Stimulated activated naive B cell treated with anti-CD40 and anti-IgM and Interleukin-4, amounts not matched to agents 10 μg/mL and 1 μg/mL and 100 μg/mL, for 72 hours (primary cell): ENCODE data around the gene RSPRY1.

ENCODE experiments used
- ATAC-seq, 2 donors: fragments of 150-1000 bp; cut with Tn5 transposase; replicated peaks; 2 replicates each; pipeline ENCODE4 v1.10.0; 2021; ENCODE audit warnings: moderate library complexity in 1 of 2
- DNase-seq: peaks from one replicate; pipeline ENCODE4 v3.0.0; 2021
- H3K27ac Mint-ChIP-seq: one replicate; pipeline ENCODE4 v1.8.0; 2022; ENCODE audit warnings: mild to moderate bottlenecking, mixed read lengths
- H3K27me3 Mint-ChIP-seq, 2 donors: one replicate each; pipeline ENCODE4 v1.8.0; 2022; ENCODE audit warnings: mixed read lengths in 2 of 2
- H3K36me3 Mint-ChIP-seq, 2 donors: one replicate each; pipeline ENCODE4 v1.8.0; 2022; ENCODE audit warnings: mixed read lengths in 2 of 2, mild to moderate bottlenecking in 1 of 2
- H3K4me1 Mint-ChIP-seq, 2 donors: one replicate each; pipeline ENCODE4 v1.8.0; 2022; ENCODE audit warnings: mixed read lengths in 2 of 2, mild to moderate bottlenecking in 1 of 2
- H3K4me3 Mint-ChIP-seq, 2 donors: one replicate each; pipeline ENCODE4 v1.8.0; 2022; ENCODE audit warnings: mild to moderate bottlenecking in 2 of 2, mixed read lengths in 2 of 2, moderate library complexity in 1 of 2
- H3K9me3 Mint-ChIP-seq, 2 donors: one replicate each; pipeline ENCODE4 v1.8.0; 2022; ENCODE audit warnings: mixed read lengths in 2 of 2, mild to moderate bottlenecking in 1 of 2

Gene RSPRY1

GRCh38 chr16:57202095-57202886 lies 16.2 kb downstream of the RSPRY1 start:
- no peaks in the 10 kb centered on the region for H3K27me3 Mint-ChIP-seq
- no peak overlapping the region for H3K27ac Mint-ChIP-seq
- ATAC-seq, result no peak
- DNase-seq, result no peak
- no peaks in the 10 kb centered on the region for H3K9me3 Mint-ChIP-seq
- H3K36me3 Mint-ChIP-seq, result peaks cover 7 to 26% of the 10 kb centered on the region in 2 donors
- H3K4me3 Mint-ChIP-seq, result no peak overlapping the region
- peaks cover 9 to 16% of the 10 kb centered on the region in 2 donors for H3K4me1 Mint-ChIP-seq

GRCh38 chr16:57203451-57203850 lies 17.3 kb downstream of the RSPRY1 start:
- no peak overlapping the region for H3K4me3 Mint-ChIP-seq

GRCh38 chr16:57204675-57205074 lies 18.5 kb downstream of the RSPRY1 start:
- no peaks in the 10 kb centered on the region for H3K9me3 Mint-ChIP-seq
- DNase-seq, result no peak
- peaks cover 17 to 27% of the 10 kb centered on the region in 2 donors for H3K36me3 Mint-ChIP-seq
- peaks cover 4 to 7% of the 10 kb centered on the region in 2 donors for H3K4me1 Mint-ChIP-seq
- no peak for ATAC-seq
- H3K27me3 Mint-ChIP-seq, result no peaks in the 10 kb centered on the region
- H3K27ac Mint-ChIP-seq, result peak overlapping the region; percentile 9
- H3K4me3 Mint-ChIP-seq, result no peak overlapping the region

More at GRCh38 chr16:57203451-57203850, 17.3 kb downstream of the RSPRY1 start:
- no peak for DNase-seq
- ATAC-seq, result no peak
- H3K4me1 Mint-ChIP-seq, result peaks cover 9 to 14% of the 10 kb centered on the region in 2 donors
- peaks cover 13 to 30% of the 10 kb centered on the region in 2 donors for H3K36me3 Mint-ChIP-seq
- H3K27ac Mint-ChIP-seq, result no peak overlapping the region
- H3K9me3 Mint-ChIP-seq, result no peaks in the 10 kb centered on the region
- no peaks in the 10 kb centered on the region for H3K27me3 Mint-ChIP-seq

- Mint-ChIP-seq H3K36me3 (peaks cover 27 to 44% of the 10 kb centered on the region in 2 donors), H3K4me3 (no peak overlapping the region), H3K4me1 (peaks cover 0 to 1% of the 10 kb centered on the region in 2 donors), H3K27ac (no peak overlapping the region), H3K9me3 (no peaks in the 10 kb centered on the region), H3K27me3 (no peaks in the 10 kb centered on the region)
- ATAC-seq, result no peak
- no peak for DNase-seq
Observed at GRCh38 chr16:57208926-57209325, 22.8 kb downstream of the RSPRY1 start.

- DNase-seq (no peak), ATAC-seq (no peak)
- Mint-ChIP-seq H3K27ac (no peak overlapping the region), H3K9me3 (peaks cover 0 to under 1% of the 10 kb centered on the region in 2 donors), H3K4me3 (no peak overlapping the region), H3K27me3 (no peaks in the 10 kb centered on the region), H3K36me3 (peaks cover 32 to 49% of the 10 kb centered on the region in 2 donors), H3K4me1 (peaks cover 0 to 1% of the 10 kb centered on the region in 2 donors)
Observed at GRCh38 chr16:57209780-57210179, 23.7 kb downstream of the RSPRY1 start.

- Mint-ChIP-seq H3K36me3 (peaks cover 53 to 71% of the 10 kb centered on the region in 2 donors), H3K4me3 (no peak overlapping the region), H3K27ac (no peak overlapping the region), H3K9me3 (peaks cover 12 to 16% of the 10 kb centered on the region in 2 donors), H3K27me3 (no peaks in the 10 kb centered on the region), H3K4me1 (peaks cover 0 to 1% of the 10 kb centered on the region in 2 donors)
- no peak for DNase-seq
- ATAC-seq, result no peak
Observed at GRCh38 chr16:57213462-57213861, 27.3 kb downstream of the RSPRY1 start.

GRCh38 chr16:57216968-57217367 lies 30.8 kb downstream of the RSPRY1 start:
- DNase-seq, result no peak
- ATAC-seq, result no peak
- Mint-ChIP-seq H3K36me3 (peaks cover 65 to 86% of the 10 kb centered on the region in 2 donors), H3K4me3 (no peak overlapping the region), H3K27ac (no peak overlapping the region), H3K4me1 (no peaks in the 10 kb centered on the region), H3K27me3 (no peaks in the 10 kb centered on the region), H3K9me3 (peaks cover 15 to 17% of the 10 kb centered on the region in 2 donors)

- DNase-seq (no peak), ATAC-seq (no peak)
- H3K27me3 Mint-ChIP-seq, result no peaks in the 10 kb centered on the region
- H3K27ac Mint-ChIP-seq, result no peak overlapping the region
- H3K4me3 Mint-ChIP-seq, result no peak overlapping the region
- no peaks in the 10 kb centered on the region for H3K4me1 Mint-ChIP-seq
- peaks cover 3 to 5% of the 10 kb centered on the region in 2 donors for H3K9me3 Mint-ChIP-seq
- peaks cover 46 to 59% of the 10 kb centered on the region in 2 donors for H3K36me3 Mint-ChIP-seq
Observed at GRCh38 chr16:57223057-57223456, 36.9 kb downstream of the RSPRY1 start.

- Mint-ChIP-seq H3K4me1 (no peaks in the 10 kb centered on the region), H3K9me3 (no peaks in the 10 kb centered on the region), H3K36me3 (peaks cover 36 to 47% of the 10 kb centered on the region in 2 donors), H3K27me3 (no peaks in the 10 kb centered on the region), H3K27ac (peak overlapping the region; percentile 20), H3K4me3 (no peak overlapping the region)
- DNase-seq, result no peak
- ATAC-seq, result no peak
Observed at GRCh38 chr16:57224651-57225335, 38.7 kb downstream of the RSPRY1 start.

GRCh38 chr16:57225978-57226377 lies 39.8 kb downstream of the RSPRY1 start:
- no peak overlapping the region for H3K27ac Mint-ChIP-seq
- peaks cover 32 to 45% of the 10 kb centered on the region in 2 donors for H3K36me3 Mint-ChIP-seq
- H3K4me1 Mint-ChIP-seq, result no peaks in the 10 kb centered on the region
- no peak overlapping the region for H3K4me3 Mint-ChIP-seq
- DNase-seq (no peak), ATAC-seq (no peak)
- H3K9me3 Mint-ChIP-seq, result no peaks in the 10 kb centered on the region
- no peaks in the 10 kb centered on the region for H3K27me3 Mint-ChIP-seq

- ATAC-seq (no peak), DNase-seq (no peak)
- no peaks in the 10 kb centered on the region for H3K27me3 Mint-ChIP-seq
- no peaks in the 10 kb centered on the region for H3K4me1 Mint-ChIP-seq
- H3K4me3 Mint-ChIP-seq, result no peak overlapping the region
- H3K36me3 Mint-ChIP-seq, result peaks cover 29 to 41% of the 10 kb centered on the region in 2 donors
- H3K9me3 Mint-ChIP-seq, result no peaks in the 10 kb centered on the region
- H3K27ac Mint-ChIP-seq, result peak overlapping the region; percentile 44
Observed at GRCh38 chr16:57226701-57227621, 40.8 kb downstream of the RSPRY1 start.

GRCh38 chr16:57229079-57229478 lies 43.0 kb downstream of the RSPRY1 start:
- Mint-ChIP-seq H3K4me3 (no peak overlapping the region), H3K9me3 (no peaks in the 10 kb centered on the region), H3K4me1 (peaks cover 5 to 7% of the 10 kb centered on the region in 2 donors), H3K27ac (no peak overlapping the region), H3K27me3 (no peaks in the 10 kb centered on the region), H3K36me3 (peaks cover 30 to 45% of the 10 kb centered on the region in 2 donors)
- DNase-seq (no peak), ATAC-seq (no peak)

- no peak overlapping the region for H3K4me3 Mint-ChIP-seq
- peaks cover 39 to 56% of the 10 kb centered on the region in 2 donors for H3K36me3 Mint-ChIP-seq
- peaks cover 18 to 29% of the 10 kb centered on the region in 2 donors for H3K4me1 Mint-ChIP-seq
- H3K27me3 Mint-ChIP-seq, result no peaks in the 10 kb centered on the region
- ATAC-seq (no peak), DNase-seq (no peak)
- no peak overlapping the region for H3K27ac Mint-ChIP-seq
- H3K9me3 Mint-ChIP-seq, result no peaks in the 10 kb centered on the region
Observed at GRCh38 chr16:57231821-57232350, 45.8 kb downstream of the RSPRY1 start.
